T-helper 1 cell treated with Interleukin-12 subunit alpha and Interleukin-12 subunit beta and Interleukin-4 antibody, amounts not matched to agents 30 μg/mL and 1 μg/mL, for 36 hours (primary cell): ENCODE measurements around the gene VWA1.
"Not testable (repeated sequence)": the region's sequence is repeated elsewhere in the genome, so short reads cannot be mapped to it uniquely, and the experiment has no call there.

Source experiments
- H3K27ac Mint-ChIP-seq: one replicate; pipeline ENCODE4 v1.8.0; 2021; ENCODE audit warnings: mild to moderate bottlenecking, mixed read lengths
- H3K27me3 Mint-ChIP-seq: one replicate; pipeline ENCODE4 v1.8.0; 2021; ENCODE audit warnings: low read depth, mixed read lengths
- H3K36me3 Mint-ChIP-seq: one replicate; pipeline ENCODE4 v1.8.0; 2021; ENCODE audit warnings: low read depth, mixed read lengths
- H3K4me1 Mint-ChIP-seq: one replicate; pipeline ENCODE4 v1.8.0; 2021; ENCODE audit warnings: low read depth, mixed read lengths
- H3K4me3 Mint-ChIP-seq: one replicate; pipeline ENCODE4 v1.8.0; 2021; ENCODE audit warnings: mild to moderate bottlenecking, moderate library complexity, mixed read lengths
- H3K9me3 Mint-ChIP-seq: one replicate; pipeline ENCODE4 v1.8.0; 2021; ENCODE audit warnings: mixed read lengths

The VWA1 gene

GRCh38 chr1:1463312-1463711, 27.8 kb downstream of the VWA1 start:
- H3K9me3 Mint-ChIP-seq = no peaks in the 10 kb centered on the region
- H3K4me3 Mint-ChIP-seq = no peak overlapping the region
- no peaks in the 10 kb centered on the region for H3K4me1 Mint-ChIP-seq
- H3K27ac Mint-ChIP-seq = no peak overlapping the region
- H3K27me3 Mint-ChIP-seq = no peaks in the 10 kb centered on the region
- no peaks in the 10 kb centered on the region for H3K36me3 Mint-ChIP-seq

DNA sequence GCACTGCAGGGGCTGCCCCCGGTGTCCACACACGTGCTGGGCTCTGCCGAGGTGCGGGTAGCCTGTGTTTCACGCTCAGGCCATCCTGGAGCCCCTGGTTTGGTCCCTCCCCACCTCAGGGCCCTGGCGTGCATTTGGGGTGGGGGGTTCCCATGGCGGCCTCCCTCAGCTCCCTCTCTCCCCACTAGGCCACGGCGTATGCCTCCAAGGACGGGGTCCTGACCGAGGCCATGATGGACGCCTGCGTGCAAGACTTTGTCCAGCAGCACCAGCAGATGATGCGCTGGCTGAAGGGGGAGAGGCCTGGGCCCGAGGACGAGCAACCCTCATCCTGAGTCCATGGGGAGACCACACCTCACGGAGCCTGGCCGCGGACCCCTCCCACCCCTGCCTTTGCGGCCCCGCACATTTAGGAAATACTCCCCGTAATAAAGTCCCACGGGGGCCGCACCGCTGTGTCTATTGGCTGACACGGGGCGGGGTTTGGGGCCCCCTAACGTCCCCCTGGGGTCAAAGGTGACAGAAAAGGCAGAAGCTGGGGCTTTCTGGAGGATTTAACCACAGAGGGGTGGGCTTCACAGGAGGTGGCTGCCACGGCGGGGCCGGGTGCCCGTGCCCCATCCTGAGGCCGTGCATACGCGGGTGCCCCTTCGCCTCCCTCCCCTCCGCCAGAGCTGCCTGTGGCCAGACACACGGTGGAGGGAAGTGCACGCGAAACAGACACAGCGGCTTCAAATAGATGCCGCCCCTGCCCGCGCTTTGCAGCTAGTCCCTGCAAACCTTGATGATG, 32.9 kb downstream of the VWA1 start:
- H3K9me3 Mint-ChIP-seq, H3K27me3 Mint-ChIP-seq, H3K36me3 Mint-ChIP-seq, H3K27ac Mint-ChIP-seq, H3K4me3 Mint-ChIP-seq: not testable (repeated sequence)
- peaks cover 16% of the 10 kb centered on the region for H3K4me1 Mint-ChIP-seq

- H3K27me3 Mint-ChIP-seq = no peaks in the 10 kb centered on the region
- H3K36me3 Mint-ChIP-seq = no peaks in the 10 kb centered on the region
- peak overlapping the region; percentile 89 for H3K27ac Mint-ChIP-seq
- H3K4me1 Mint-ChIP-seq = peaks cover 16% of the 10 kb centered on the region
- H3K9me3 Mint-ChIP-seq = no peaks in the 10 kb centered on the region
- peak overlapping the region; percentile 90 for H3K4me3 Mint-ChIP-seq
Measured at GRCh38 chr1:1470626-1471388, 35.3 kb downstream of the VWA1 start.

DNA sequence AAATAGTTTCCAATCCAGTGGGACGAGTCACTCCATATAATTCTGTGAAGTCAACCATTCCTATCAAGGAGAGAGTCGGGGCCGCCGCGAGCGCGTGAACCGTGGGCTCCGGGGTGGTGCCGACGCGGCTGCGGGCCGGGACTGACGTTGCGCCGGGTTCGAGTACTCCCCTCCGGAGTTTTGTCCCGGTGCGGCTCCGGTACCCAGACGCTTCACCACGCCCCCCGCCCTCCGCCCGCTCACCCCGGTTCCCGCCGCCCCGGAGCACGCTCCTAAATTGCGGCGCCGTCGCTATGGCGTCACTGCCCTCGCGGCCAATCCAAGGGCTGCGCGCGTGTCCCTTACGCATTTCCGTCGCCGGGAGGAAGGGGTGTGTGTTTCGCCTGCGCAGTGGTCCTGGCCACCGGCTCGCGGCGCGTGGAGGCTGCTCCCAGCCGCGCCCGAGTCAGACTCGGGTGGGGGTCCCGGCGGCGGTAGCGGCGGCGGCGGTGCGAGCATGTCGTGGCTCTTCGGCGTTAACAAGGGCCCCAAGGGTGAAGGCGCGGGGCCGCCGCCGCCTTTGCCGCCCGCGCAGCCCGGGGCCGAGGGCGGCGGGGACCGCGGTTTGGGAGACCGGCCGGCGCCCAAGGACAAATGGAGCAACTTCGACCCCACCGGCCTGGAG, 36.0 kb downstream of the VWA1 start, which contains the start of gene ATAD3B:
Gene ATAD3B (plus strand): TSS at position 377 of the 664 bp plus-strand sequence. CDS start 120 bp downstream, at position 497.
- H3K9me3 Mint-ChIP-seq = no peaks in the 10 kb centered on the region
- H3K4me3 Mint-ChIP-seq = peak within 1 kb of the TSS; percentile 90

GRCh38 chr1:1472053-1472876, 36.8 kb downstream of the VWA1 start:
- Mint-ChIP-seq H3K4me1 (peaks cover 16% of the 10 kb centered on the region), H3K4me3 (peak overlapping the region; percentile 76), H3K27ac (peak overlapping the region; percentile 52)
- not testable (repeated sequence) for H3K27me3 Mint-ChIP-seq, H3K36me3 Mint-ChIP-seq, H3K9me3 Mint-ChIP-seq

More for the DNA sequence above, 36.0 kb downstream of the VWA1 start, which contains the start of gene ATAD3B:
- no peaks in the 10 kb centered on the region for H3K27me3 Mint-ChIP-seq
- H3K27ac Mint-ChIP-seq = peak within 1 kb of the TSS; percentile 89
- H3K36me3 Mint-ChIP-seq = no peaks in the 10 kb centered on the region
- peaks cover 16% of the 10 kb centered on the region for H3K4me1 Mint-ChIP-seq

DNA sequence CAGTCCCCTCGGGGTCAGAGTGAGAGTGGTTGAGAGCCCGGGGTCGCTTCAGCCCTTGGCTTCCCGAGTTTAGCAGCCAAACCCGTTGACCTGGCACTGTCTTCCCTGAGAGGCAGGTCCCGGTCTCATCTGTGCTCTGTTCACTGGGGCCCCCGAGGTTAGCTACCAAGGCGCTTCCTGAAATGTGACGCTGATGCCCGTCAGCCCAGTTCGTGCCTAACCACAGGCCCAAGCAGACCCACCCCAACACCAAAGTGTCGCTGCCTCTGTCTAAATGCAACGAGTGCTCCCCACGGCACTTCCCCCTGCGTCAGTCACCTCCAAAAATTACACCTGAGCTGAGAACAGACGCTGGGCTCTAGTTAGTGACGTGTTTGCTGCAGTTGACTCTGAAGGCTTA, 40.5 kb downstream of the VWA1 start:
- peaks cover 10% of the 10 kb centered on the region for H3K4me1 Mint-ChIP-seq
- H3K9me3 Mint-ChIP-seq, H3K27me3 Mint-ChIP-seq, H3K27ac Mint-ChIP-seq, H3K4me3 Mint-ChIP-seq: not testable (repeated sequence)
- H3K36me3 Mint-ChIP-seq = peaks cover 10% of the 10 kb centered on the region

GRCh38 chr1:1477206-1477605, 41.7 kb downstream of the VWA1 start:
- peaks cover 12% of the 10 kb centered on the region for H3K36me3 Mint-ChIP-seq
- H3K27ac Mint-ChIP-seq = no peak overlapping the region
- peaks cover 8% of the 10 kb centered on the region for H3K4me1 Mint-ChIP-seq

GRCh38 chr1:1479547-1480487, 44.3 kb downstream of the VWA1 start:
- Mint-ChIP-seq H3K9me3 (no peaks in the 10 kb centered on the region), H3K4me1 (peaks cover 4% of the 10 kb centered on the region), H3K27ac (no peak overlapping the region), H3K36me3 (peaks cover 13% of the 10 kb centered on the region), H3K27me3 (no peaks in the 10 kb centered on the region), H3K4me3 (no peak overlapping the region)

More at GRCh38 chr1:1477206-1477605, 41.7 kb downstream of the VWA1 start:
- H3K4me3 Mint-ChIP-seq = no peak overlapping the region
- no peaks in the 10 kb centered on the region for H3K27me3 Mint-ChIP-seq
- no peaks in the 10 kb centered on the region for H3K9me3 Mint-ChIP-seq

DNA sequence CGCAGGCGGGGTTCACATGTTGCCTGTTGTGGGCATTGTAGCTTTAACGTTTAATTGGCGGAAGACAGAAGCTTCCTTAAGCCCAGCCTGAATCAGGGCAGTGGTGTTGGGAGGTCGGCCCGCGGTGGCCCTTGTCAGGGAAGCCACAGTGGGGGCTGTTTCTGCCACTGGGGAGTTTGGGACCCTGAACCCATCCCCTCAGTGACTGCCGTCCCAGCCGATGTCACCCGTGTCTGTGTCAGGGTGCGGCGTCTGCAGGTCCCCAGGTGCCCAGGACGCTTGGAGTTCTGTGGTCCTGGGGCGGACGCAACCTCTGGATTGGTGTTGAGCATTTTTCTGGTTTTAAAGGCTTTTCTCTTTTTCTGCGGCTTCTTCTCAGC, 45.0 kb downstream of the VWA1 start:
- H3K36me3 Mint-ChIP-seq = peaks cover 13% of the 10 kb centered on the region
- H3K4me1 Mint-ChIP-seq, H3K9me3 Mint-ChIP-seq, H3K27ac Mint-ChIP-seq, H3K4me3 Mint-ChIP-seq, H3K27me3 Mint-ChIP-seq: not testable (repeated sequence)

DNA sequence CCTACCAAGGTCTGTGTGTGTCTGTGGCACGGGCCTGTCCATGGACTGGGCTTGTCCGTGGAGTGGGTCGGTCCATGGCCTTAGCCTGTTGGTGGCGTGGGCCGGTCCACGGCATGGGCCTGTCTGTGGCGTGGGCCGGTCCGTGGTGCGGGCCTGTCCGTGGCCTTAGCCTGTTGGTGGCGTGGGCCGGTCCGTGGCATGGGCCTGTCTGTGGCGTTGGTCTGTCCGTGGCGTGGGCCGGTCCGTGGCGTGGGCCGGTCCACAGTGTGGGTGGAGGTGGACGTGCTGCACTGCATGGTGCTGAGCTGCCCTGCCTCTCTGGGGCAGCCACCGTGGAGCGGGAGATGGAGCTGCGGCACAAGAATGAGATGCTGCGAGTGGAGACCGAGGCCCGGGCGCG, 46.3 kb downstream of the VWA1 start:
- H3K4me3 Mint-ChIP-seq, H3K9me3 Mint-ChIP-seq, H3K27ac Mint-ChIP-seq, H3K27me3 Mint-ChIP-seq, H3K4me1 Mint-ChIP-seq: not testable (repeated sequence)
- peaks cover 13% of the 10 kb centered on the region for H3K36me3 Mint-ChIP-seq

GRCh38 chr1:1482856-1483255, 47.4 kb downstream of the VWA1 start:
- H3K27me3 Mint-ChIP-seq = no peaks in the 10 kb centered on the region
- no peaks in the 10 kb centered on the region for H3K9me3 Mint-ChIP-seq
- peaks cover 11% of the 10 kb centered on the region for H3K36me3 Mint-ChIP-seq
- peaks cover 4% of the 10 kb centered on the region for H3K4me1 Mint-ChIP-seq
- no peak overlapping the region for H3K4me3 Mint-ChIP-seq
- H3K27ac Mint-ChIP-seq = no peak overlapping the region

GRCh38 chr1:1483714-1484113, 48.2 kb downstream of the VWA1 start:
- Mint-ChIP-seq H3K36me3 (peaks cover 11% of the 10 kb centered on the region), H3K4me3 (no peak overlapping the region), H3K27ac (no peak overlapping the region), H3K4me1 (peaks cover 4% of the 10 kb centered on the region), H3K27me3 (no peaks in the 10 kb centered on the region), H3K9me3 (no peaks in the 10 kb centered on the region)

- not testable (repeated sequence) for H3K9me3 Mint-ChIP-seq, H3K27ac Mint-ChIP-seq, H3K4me3 Mint-ChIP-seq, H3K36me3 Mint-ChIP-seq, H3K27me3 Mint-ChIP-seq, H3K4me1 Mint-ChIP-seq
Measured at GRCh38 chr1:1484976-1485750, 49.7 kb downstream of the VWA1 start.
